Measurements from ENCODE around the gene CELA3A.
"Not testable (repeated sequence)": the region's sequence is repeated elsewhere in the genome, so short reads cannot be mapped to it uniquely, and the experiment has no call there.

The CELA3A gene

GRCh38 chr1:21974699-21975098, 26.8 kb upstream of the CELA3A start:
- not testable (repeated sequence) for H3K9me3 Mint-ChIP-seq, H3K4me3 Mint-ChIP-seq, H3K36me3 Mint-ChIP-seq, H3K4me1 Mint-ChIP-seq, H3K27ac Mint-ChIP-seq, H3K27me3 Mint-ChIP-seq

- not testable (repeated sequence) for H3K36me3 Mint-ChIP-seq, H3K9me3 Mint-ChIP-seq, H3K4me1 Mint-ChIP-seq, H3K27me3 Mint-ChIP-seq, H3K4me3 Mint-ChIP-seq, H3K27ac Mint-ChIP-seq
Observed at GRCh38 chr1:21975296-21975695, 26.2 kb upstream of the CELA3A start.

GRCh38 chr1:21976703-21977239, 24.7 kb upstream of the CELA3A start, which contains the start of gene CELA3B:
TSS of gene CELA3B (plus strand) at chr1:21977022. CDS start at chr1:21977040, 18 bp downstream.
- H3K36me3 Mint-ChIP-seq, H3K27ac Mint-ChIP-seq, H3K4me1 Mint-ChIP-seq, H3K27me3 Mint-ChIP-seq, H3K9me3 Mint-ChIP-seq, H3K4me3 Mint-ChIP-seq: not testable (repeated sequence)

GRCh38 chr1:21978209-21978608, 23.2 kb upstream of the CELA3A start:
- H3K4me3 Mint-ChIP-seq, H3K27ac Mint-ChIP-seq, H3K4me1 Mint-ChIP-seq: not testable (repeated sequence)

GRCh38 chr1:21980515-21981220, 20.8 kb upstream of the CELA3A start:
- H3K4me1 Mint-ChIP-seq, H3K9me3 Mint-ChIP-seq, H3K27ac Mint-ChIP-seq, H3K27me3 Mint-ChIP-seq, H3K4me3 Mint-ChIP-seq, H3K36me3 Mint-ChIP-seq: not testable (repeated sequence)

More at GRCh38 chr1:21978209-21978608, 23.2 kb upstream of the CELA3A start:
- not testable (repeated sequence) for H3K27me3 Mint-ChIP-seq, H3K36me3 Mint-ChIP-seq, H3K9me3 Mint-ChIP-seq

- H3K4me3 Mint-ChIP-seq, H3K27me3 Mint-ChIP-seq, H3K4me1 Mint-ChIP-seq, H3K27ac Mint-ChIP-seq, H3K9me3 Mint-ChIP-seq, H3K36me3 Mint-ChIP-seq: not testable (repeated sequence)
Observed at GRCh38 chr1:21981253-21981652, 20.2 kb upstream of the CELA3A start.

GRCh38 chr1:21982122-21982521, 19.3 kb upstream of the CELA3A start:
- not testable (repeated sequence) for H3K4me3 Mint-ChIP-seq, H3K4me1 Mint-ChIP-seq, H3K36me3 Mint-ChIP-seq, H3K27ac Mint-ChIP-seq, H3K27me3 Mint-ChIP-seq, H3K9me3 Mint-ChIP-seq

GRCh38 chr1:21983539-21983938, 17.9 kb upstream of the CELA3A start:
- H3K27me3 Mint-ChIP-seq, H3K4me1 Mint-ChIP-seq, H3K4me3 Mint-ChIP-seq, H3K9me3 Mint-ChIP-seq, H3K27ac Mint-ChIP-seq, H3K36me3 Mint-ChIP-seq: not testable (repeated sequence)

- not testable (repeated sequence) for H3K27me3 Mint-ChIP-seq, H3K9me3 Mint-ChIP-seq
Observed at GRCh38 chr1:21985893-21986292, 15.6 kb upstream of the CELA3A start.

GRCh38 chr1:21986386-21986785, 15.1 kb upstream of the CELA3A start:
- not testable (repeated sequence) for H3K27me3 Mint-ChIP-seq, H3K36me3 Mint-ChIP-seq, H3K27ac Mint-ChIP-seq, H3K4me3 Mint-ChIP-seq, H3K4me1 Mint-ChIP-seq, H3K9me3 Mint-ChIP-seq

More at GRCh38 chr1:21985893-21986292, 15.6 kb upstream of the CELA3A start:
- not testable (repeated sequence) for H3K4me3 Mint-ChIP-seq, H3K27ac Mint-ChIP-seq, H3K4me1 Mint-ChIP-seq, H3K36me3 Mint-ChIP-seq

- H3K27ac Mint-ChIP-seq, H3K27me3 Mint-ChIP-seq: not testable (repeated sequence)
Observed at GRCh38 chr1:21989672-21990393, 11.6 kb upstream of the CELA3A start.

GRCh38 chr1:21992186-21992585, 9.3 kb upstream of the CELA3A start:
- not testable (repeated sequence) for H3K36me3 Mint-ChIP-seq, H3K9me3 Mint-ChIP-seq, H3K4me1 Mint-ChIP-seq, H3K27ac Mint-ChIP-seq, H3K4me3 Mint-ChIP-seq, H3K27me3 Mint-ChIP-seq

More at GRCh38 chr1:21989672-21990393, 11.6 kb upstream of the CELA3A start:
- not testable (repeated sequence) for H3K4me3 Mint-ChIP-seq, H3K36me3 Mint-ChIP-seq, H3K4me1 Mint-ChIP-seq, H3K9me3 Mint-ChIP-seq

GRCh38 chr1:21994716-21995115, 6.7 kb upstream of the CELA3A start:
- H3K4me1 Mint-ChIP-seq, H3K27me3 Mint-ChIP-seq, H3K27ac Mint-ChIP-seq, H3K4me3 Mint-ChIP-seq, H3K9me3 Mint-ChIP-seq, H3K36me3 Mint-ChIP-seq: not testable (repeated sequence)

GRCh38 chr1:21996663-21996970, 4.8 kb upstream of the CELA3A start:
- H3K4me3 Mint-ChIP-seq, H3K4me1 Mint-ChIP-seq, H3K36me3 Mint-ChIP-seq, H3K27me3 Mint-ChIP-seq, H3K9me3 Mint-ChIP-seq, H3K27ac Mint-ChIP-seq: not testable (repeated sequence)

GRCh38 chr1:21997891-21998623, 3.4 kb upstream of the CELA3A start:
- not testable (repeated sequence) for H3K4me3 Mint-ChIP-seq, H3K4me1 Mint-ChIP-seq, H3K36me3 Mint-ChIP-seq, H3K27ac Mint-ChIP-seq, H3K9me3 Mint-ChIP-seq, H3K27me3 Mint-ChIP-seq

GRCh38 chr1:21998624-21999294, 2.7 kb upstream of the CELA3A start:
- not testable (repeated sequence) for H3K36me3 Mint-ChIP-seq, H3K27ac Mint-ChIP-seq, H3K4me3 Mint-ChIP-seq, H3K9me3 Mint-ChIP-seq, H3K4me1 Mint-ChIP-seq, H3K27me3 Mint-ChIP-seq
